ENCODE results near the gene RAB44.

DNA sequence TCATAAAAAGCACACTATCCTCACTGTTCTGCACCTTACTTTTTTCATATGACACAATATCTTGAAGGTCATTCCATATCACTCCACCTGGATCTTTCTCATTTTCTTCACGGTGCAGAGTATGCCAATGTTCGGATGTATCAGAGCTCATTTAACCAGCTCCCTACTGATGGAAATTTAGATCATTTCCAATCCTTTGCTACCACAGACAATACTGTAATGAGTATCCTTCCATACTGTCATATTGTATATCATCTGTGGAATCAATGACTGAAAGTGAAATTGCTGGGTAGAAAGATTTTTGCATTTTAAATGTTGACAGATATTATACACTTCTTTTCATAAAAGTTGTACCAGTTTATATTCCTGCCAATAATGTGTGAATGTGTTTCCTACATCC, 2.2 kb upstream of the RAB44 start:
- no peak for TF ChIP-seq ZNF274 (IDR thresholded peaks at IDR 0.05; ENCODE audit: low read depth, low read length)
- no peak for TF ChIP-seq YY1 (IDR thresholded peaks at IDR 0.05; ENCODE audit: insufficient read depth, insufficient read length)
